ENCODE data around the gene CTBP2. TPM values are rescaled to one million over a fixed set of nuclear protein-coding genes. Genes with fewer than 3 reads are reported as not detected.

The CTBP2 gene
- polyA plus RNA-seq, 1 experiment = 72.9 TPM

- ChIA-PET CTCF (no interaction called here), POLR2A (no interaction called here)
- no peak for DNase-seq (ENCODE audit: low read depth)
- TF ChIP-seq CTCF (IDR thresholded peaks at IDR 0.05; ENCODE audit: insufficient read depth, low read depth, low read length) = no peak
- H3K36me3 ChIP-seq (ENCODE audit: control insufficient read depth, insufficient read depth, low read length) = peaks cover 3% of the 10 kb centered on the region
- H3K27me3 ChIP-seq (ENCODE audit: control insufficient read depth, insufficient read depth, low read length) = no peaks in the 10 kb centered on the region
- no peak overlapping the region for H3K4me3 ChIP-seq (ENCODE audit: low read depth, low read length)
Measured at GRCh38 chr10:125141860-125142484, 18.4 kb downstream of the CTBP2 start.

GRCh38 chr10:125141150-125141859 is 19.1 kb downstream of the CTBP2 start:
- Histone ChIP-seq H3K36me3 (ENCODE audit: control insufficient read depth, insufficient read depth, low read length) (peaks cover 3% of the 10 kb centered on the region), H3K4me3 (ENCODE audit: low read depth, low read length) (no peak overlapping the region), H3K27me3 (ENCODE audit: control insufficient read depth, insufficient read depth, low read length) (no peaks in the 10 kb centered on the region)
- ChIA-PET POLR2A (interaction anchor here (0.6 kb wide), 1 partner anchor 65 kb away, joined by 3 read pairs; no protein-coding TSS in a partner anchor), CTCF (no interaction called here)
- no peak for DNase-seq (ENCODE audit: low read depth)
- TF ChIP-seq CTCF (IDR thresholded peaks at IDR 0.05; ENCODE audit: insufficient read depth, low read depth, low read length) = no peak

GRCh38 chr10:125140151-125140550 is 20.2 kb downstream of the CTBP2 start:
- H3K27me3 ChIP-seq (ENCODE audit: control insufficient read depth, insufficient read depth, low read length) = no peaks in the 10 kb centered on the region
- no peak for DNase-seq (ENCODE audit: low read depth)
- ChIA-PET POLR2A (no interaction called here), CTCF (interaction anchor here (0.6 to 1.1 kb wide), 3 partner anchors 9 to 228 kb away, joined by 3 read pairs; no protein-coding TSS in a partner anchor)
- H3K4me3 ChIP-seq (ENCODE audit: low read depth, low read length) = no peak overlapping the region
- peaks cover 5% of the 10 kb centered on the region for H3K36me3 ChIP-seq (ENCODE audit: control insufficient read depth, insufficient read depth, low read length)
- TF ChIP-seq CTCF (IDR thresholded peaks at IDR 0.05; ENCODE audit: insufficient read depth, low read depth, low read length) = no peak

- no peak for DNase-seq (ENCODE audit: low read depth)
- Histone ChIP-seq H3K36me3 (ENCODE audit: control insufficient read depth, insufficient read depth, low read length) (peaks cover 6% of the 10 kb centered on the region), H3K4me3 (ENCODE audit: low read depth, low read length) (no peak overlapping the region), H3K27me3 (ENCODE audit: control insufficient read depth, insufficient read depth, low read length) (no peaks in the 10 kb centered on the region)
- POLR2A ChIA-PET = no interaction called here
- CTCF ChIA-PET = interaction anchor here (1.8 kb wide), 1 partner anchor 21 kb away, joined by 5 read pairs; no protein-coding TSS in a partner anchor
- no peak for TF ChIP-seq CTCF (IDR thresholded peaks at IDR 0.05; ENCODE audit: insufficient read depth, low read depth, low read length)
Measured at GRCh38 chr10:125137601-125138438, 22.5 kb downstream of the CTBP2 start.

GRCh38 chr10:125136087-125136486 is 24.3 kb downstream of the CTBP2 start:
- Histone ChIP-seq H3K4me3 (ENCODE audit: low read depth, low read length) (no peak overlapping the region), H3K36me3 (ENCODE audit: control insufficient read depth, insufficient read depth, low read length) (peaks cover 10% of the 10 kb centered on the region), H3K27me3 (ENCODE audit: control insufficient read depth, insufficient read depth, low read length) (no peaks in the 10 kb centered on the region)
- TF ChIP-seq CTCF (IDR thresholded peaks at IDR 0.05; ENCODE audit: insufficient read depth, low read depth, low read length) = no peak
- POLR2A ChIA-PET = no interaction called here
- CTCF ChIA-PET = no interaction called here
- DNase-seq (ENCODE audit: low read depth) = no peak
